A549 (cell line): ENCODE results near the gene PLEKHN1.

Experiments
- BHLHE40 ChIP-seq: IDR thresholded peaks from 2 replicates; pipeline ENCODE4 v1.6.1; 2012; ENCODE audit warnings: low read depth, low read length, inconsistent platforms
- CTCF ChIP-seq: fragments of >200 bp; sonication (Bioruptor Twin); formaldehyde crosslinking; IDR thresholded peaks from 3 replicates; pipeline ENCODE4 v1.5.1; 2016
- HDAC2 ChIP-seq: fragments of 200-600 bp; sonication (generic); IDR thresholded peaks from 2 replicates; pipeline ENCODE4 v1.6.1; 2016
- JUN ChIP-seq, 2 experiments: fragments of >200 bp; sonication (Bioruptor Twin); formaldehyde crosslinking; IDR thresholded peaks; 2 replicates in 1 of 2; 3 replicates in 1 of 2; pipeline ENCODE4 v1.6.1; 2016 to 2017
- JUNB ChIP-seq: fragments of >200 bp; sonication (Bioruptor Twin); formaldehyde crosslinking; IDR thresholded peaks from 2 replicates; pipeline ENCODE4 v1.6.1; 2016
- NR3C1 ChIP-seq: fragments of >200 bp; sonication (Bioruptor Twin); formaldehyde crosslinking; IDR thresholded peaks from 3 replicates; pipeline ENCODE4 v1.6.1; 2017
- POLR2A ChIP-seq: IDR thresholded peaks from 2 replicates; pipeline ENCODE4 v1.6.1; 2012; ENCODE audit warnings: mild to moderate bottlenecking, low read length
- REST ChIP-seq: fragments of 200-600 bp; sonication (generic); IDR thresholded peaks from 2 replicates; pipeline ENCODE4 v1.6.1; 2016; ENCODE audit warnings: antibody characterized with exemption, mild to moderate bottlenecking, moderate library complexity
- SMC3 ChIP-seq: fragments of >200 bp; sonication (Bioruptor Twin); formaldehyde crosslinking; IDR thresholded peaks from 3 replicates; pipeline ENCODE4 v1.6.1; 2018; ENCODE audit warnings: inconsistent platforms
- USF2 ChIP-seq: fragments of 450-650 bp; IDR thresholded peaks from 2 replicates; pipeline ENCODE4 v1.6.1; 2014; ENCODE audit warnings: antibody characterized with exemption

- TF ChIP-seq REST (no peak), CTCF (no peak), SMC3 (no peak), JUN (IDR thresholded peaks at IDR 0.05) (no peak), POLR2A (peak; percentile 49), HDAC2 (no peak), NR3C1 (no peak), JUNB (no peak), USF2 (no peak), BHLHE40 (no peak)
Measured at GRCh38 chr1:925561-926421, 40.5 kb upstream of the PLEKHN1 start.
